Suprapubic skin (tissue), 4 donors: ENCODE data around the gene PIP5KL1.

Experiments
- EP300 ChIP-seq: sonication (generic); formaldehyde crosslinking; IDR thresholded peaks from one replicate; pipeline ENCODE4 v1.6.1; 2017; ENCODE audit warnings: antibody characterized with exemption
- POLR2AphosphoS5 ChIP-seq, 3 donors: sonication (generic); formaldehyde crosslinking; IDR thresholded peaks; one replicate each; pipeline ENCODE4 v1.6.1; 2017; ENCODE audit warnings: antibody characterized with exemption in 3 of 3
- TF ChIP-seq, protein P1 (sequence below), 2 donors: fragments of 200-600 bp in 1 of 2; fragments of 450-650 bp in 1 of 2; sonication (generic) in 1 of 2; IDR thresholded peaks; one replicate each; pipeline ENCODE4 v1.5.1; 2016 to 2019; ENCODE audit warnings: antibody characterized with exemption in 2 of 2, mild to moderate bottlenecking in 1 of 2, moderate library complexity in 1 of 2

DNA sequence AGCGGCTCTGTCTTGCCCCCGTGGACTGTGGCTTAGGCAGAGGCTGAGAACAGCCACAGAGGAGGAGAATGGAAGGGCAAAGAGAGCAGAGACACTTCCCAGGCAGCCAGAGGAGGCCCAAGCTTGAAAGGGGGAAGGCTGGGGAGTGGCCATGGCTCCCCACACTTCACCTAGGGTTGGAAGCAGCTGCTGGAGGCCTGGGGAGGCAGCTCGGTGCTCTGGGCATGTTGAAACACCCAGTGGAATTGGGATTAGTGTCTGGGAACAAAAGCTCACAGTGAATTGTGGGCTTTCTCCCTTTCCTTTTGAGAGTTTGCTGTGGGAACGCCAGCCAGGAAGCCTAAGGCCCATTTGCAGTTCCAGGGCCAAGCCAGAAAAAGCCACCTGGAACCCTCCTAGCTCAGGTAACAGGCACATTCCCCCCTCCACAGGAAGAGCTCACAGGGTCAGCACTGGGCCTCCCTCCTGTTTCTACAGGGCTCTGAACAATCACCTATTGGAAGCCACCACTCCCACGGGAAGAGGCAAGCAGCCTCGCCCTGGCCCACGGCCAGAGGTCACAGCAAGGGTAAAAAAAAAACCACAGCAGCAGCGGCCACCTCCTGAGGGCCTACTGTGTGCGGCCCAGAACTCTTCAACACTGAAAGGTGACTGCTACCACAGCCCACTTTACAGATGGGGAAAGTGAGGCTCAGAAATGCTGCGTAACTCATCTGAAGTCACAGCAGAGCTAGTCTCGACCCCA, 30.0 kb upstream of the PIP5KL1 start:
- TF ChIP-seq, protein P1, sequence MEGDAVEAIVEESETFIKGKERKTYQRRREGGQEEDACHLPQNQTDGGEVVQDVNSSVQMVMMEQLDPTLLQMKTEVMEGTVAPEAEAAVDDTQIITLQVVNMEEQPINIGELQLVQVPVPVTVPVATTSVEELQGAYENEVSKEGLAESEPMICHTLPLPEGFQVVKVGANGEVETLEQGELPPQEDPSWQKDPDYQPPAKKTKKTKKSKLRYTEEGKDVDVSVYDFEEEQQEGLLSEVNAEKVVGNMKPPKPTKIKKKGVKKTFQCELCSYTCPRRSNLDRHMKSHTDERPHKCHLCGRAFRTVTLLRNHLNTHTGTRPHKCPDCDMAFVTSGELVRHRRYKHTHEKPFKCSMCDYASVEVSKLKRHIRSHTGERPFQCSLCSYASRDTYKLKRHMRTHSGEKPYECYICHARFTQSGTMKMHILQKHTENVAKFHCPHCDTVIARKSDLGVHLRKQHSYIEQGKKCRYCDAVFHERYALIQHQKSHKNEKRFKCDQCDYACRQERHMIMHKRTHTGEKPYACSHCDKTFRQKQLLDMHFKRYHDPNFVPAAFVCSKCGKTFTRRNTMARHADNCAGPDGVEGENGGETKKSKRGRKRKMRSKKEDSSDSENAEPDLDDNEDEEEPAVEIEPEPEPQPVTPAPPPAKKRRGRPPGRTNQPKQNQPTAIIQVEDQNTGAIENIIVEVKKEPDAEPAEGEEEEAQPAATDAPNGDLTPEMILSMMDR (IDR thresholded peaks at IDR 0.05): no peak
- TF ChIP-seq EP300 (no peak), POLR2AphosphoS5 (IDR thresholded peaks at IDR 0.05) (no peak)
